Measurements from ENCODE around the gene BCAS4.

BCAS4 gene

DNA sequence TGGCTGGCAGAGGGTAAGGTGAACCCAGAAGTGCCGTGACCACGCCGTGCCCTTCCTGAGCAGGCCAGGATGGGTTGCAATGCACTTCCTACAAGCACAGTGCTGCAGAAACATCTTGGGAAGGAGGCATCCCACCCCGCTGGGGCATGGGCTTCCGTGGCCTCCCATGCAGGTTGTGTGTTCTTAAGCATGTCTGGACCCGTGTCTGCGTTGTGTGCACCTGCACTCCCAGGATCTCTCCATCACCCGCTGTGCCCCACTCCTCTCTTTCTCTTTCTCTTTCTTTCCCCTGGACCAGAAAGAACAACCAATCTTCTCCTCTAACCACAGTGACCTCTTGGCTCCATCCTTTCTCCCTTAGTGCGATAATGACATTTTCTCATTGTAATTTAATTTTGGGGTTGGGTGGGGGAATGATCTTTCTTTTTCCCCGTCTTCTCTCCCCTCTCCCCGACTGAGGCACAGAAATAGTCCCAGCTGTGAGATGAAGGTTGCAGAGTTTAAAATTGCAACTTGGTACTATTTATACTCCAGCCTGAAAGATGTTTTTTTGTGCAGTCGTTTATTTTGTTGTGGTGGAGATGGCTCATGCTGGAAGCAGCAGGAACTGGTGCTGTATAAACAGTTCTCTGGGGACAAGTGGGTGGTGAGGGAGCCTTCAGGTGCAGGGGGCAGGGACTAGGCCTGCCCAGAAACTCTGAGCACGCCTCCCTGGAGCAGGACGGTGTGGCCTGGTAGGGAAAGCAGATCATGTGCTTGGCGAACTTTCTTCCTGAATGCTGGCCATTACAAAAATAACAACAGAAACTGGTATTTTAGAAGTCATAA, 20.5 kb downstream of the BCAS4 start:
- H3K4me3 ChIP-seq (ENCODE audit: low read depth, low read length): peak overlapping the region; percentile 32
- TF ChIP-seq, protein P1, sequence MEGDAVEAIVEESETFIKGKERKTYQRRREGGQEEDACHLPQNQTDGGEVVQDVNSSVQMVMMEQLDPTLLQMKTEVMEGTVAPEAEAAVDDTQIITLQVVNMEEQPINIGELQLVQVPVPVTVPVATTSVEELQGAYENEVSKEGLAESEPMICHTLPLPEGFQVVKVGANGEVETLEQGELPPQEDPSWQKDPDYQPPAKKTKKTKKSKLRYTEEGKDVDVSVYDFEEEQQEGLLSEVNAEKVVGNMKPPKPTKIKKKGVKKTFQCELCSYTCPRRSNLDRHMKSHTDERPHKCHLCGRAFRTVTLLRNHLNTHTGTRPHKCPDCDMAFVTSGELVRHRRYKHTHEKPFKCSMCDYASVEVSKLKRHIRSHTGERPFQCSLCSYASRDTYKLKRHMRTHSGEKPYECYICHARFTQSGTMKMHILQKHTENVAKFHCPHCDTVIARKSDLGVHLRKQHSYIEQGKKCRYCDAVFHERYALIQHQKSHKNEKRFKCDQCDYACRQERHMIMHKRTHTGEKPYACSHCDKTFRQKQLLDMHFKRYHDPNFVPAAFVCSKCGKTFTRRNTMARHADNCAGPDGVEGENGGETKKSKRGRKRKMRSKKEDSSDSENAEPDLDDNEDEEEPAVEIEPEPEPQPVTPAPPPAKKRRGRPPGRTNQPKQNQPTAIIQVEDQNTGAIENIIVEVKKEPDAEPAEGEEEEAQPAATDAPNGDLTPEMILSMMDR (IDR thresholded peaks at IDR 0.05; ENCODE audit: low read depth, low read length): no peak

DNA sequence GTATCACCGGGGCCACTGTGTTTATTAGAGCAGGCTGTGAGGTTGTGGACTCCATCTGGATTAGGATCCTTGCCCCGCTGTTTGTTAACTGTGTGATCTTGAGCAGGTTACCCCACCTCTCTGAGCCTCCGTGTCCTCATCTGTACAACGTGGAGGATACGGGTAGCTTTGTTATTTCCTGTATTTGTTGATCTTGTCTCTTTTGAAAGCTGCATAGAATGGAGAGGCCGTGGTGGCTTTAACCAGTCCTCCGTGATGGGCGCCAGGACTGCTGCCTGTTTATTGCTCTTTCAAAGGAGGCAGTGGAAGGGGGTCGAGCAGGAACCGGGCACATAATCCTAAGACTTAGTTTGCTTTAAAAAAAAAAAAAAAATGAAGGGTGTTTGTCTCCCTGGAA, 22.9 kb downstream of the BCAS4 start:
- TF ChIP-seq, protein P1 (IDR thresholded peaks at IDR 0.05; ENCODE audit: low read depth, low read length): no peak
- no peak overlapping the region for H3K4me3 ChIP-seq (ENCODE audit: low read depth, low read length)

DNA sequence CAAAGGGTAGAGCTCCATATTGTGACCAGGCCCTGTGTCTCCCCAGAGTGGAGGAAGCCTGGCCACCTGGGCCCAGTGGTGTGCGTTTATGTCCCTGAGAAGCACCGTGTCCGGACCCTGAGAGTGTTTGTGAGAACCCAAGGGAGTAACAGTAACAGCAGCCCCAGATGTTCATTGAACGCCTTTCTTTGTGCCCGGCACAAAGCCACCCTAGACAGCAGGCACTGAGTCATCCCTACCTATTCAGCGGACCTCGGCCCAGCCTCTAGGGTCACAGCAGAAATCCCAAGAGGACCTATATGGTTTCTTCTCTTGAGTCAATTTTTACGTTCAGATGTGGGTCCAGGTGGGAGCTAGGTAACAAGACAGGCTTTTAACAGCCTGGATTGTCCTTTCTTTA, 24.5 kb downstream of the BCAS4 start:
- TF ChIP-seq, protein P1 (IDR thresholded peaks at IDR 0.05; ENCODE audit: low read depth, low read length): no peak
- H3K4me3 ChIP-seq (ENCODE audit: low read depth, low read length): no peak overlapping the region

DNA sequence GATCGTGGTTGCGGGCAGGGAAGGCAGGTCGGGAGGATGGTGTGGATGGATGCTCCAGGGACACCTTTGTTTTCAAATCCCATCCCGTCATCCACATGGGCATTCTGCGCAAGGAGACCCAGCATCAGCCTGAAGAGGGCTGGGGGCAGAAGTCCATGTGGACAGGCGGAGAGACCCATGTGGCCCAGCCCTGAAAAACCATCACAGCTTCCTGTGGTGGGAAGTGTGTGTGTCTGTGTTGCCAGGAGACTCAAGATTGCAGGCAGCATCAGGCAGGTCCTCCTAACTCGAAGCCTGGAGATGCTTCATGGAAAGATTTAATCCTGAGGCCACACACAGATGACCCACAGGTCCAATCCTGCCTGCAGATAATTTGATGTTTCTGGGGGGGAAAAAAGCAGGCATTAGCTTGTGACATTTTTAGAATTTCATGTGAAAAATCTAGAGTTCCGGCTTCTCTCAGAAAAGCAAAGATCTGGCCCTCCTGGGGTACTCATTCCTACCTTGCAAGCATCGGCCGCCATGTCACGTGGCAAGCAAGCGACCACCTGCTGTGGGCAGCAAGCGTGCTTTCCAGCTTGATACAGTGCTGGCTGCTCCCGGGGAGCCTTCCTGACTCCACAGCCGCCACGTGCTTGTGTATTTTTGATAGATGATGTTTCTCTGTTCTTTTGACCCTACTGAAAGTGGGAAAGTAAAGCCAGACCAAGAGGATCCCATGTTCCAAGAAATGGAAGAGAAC, 25.8 kb downstream of the BCAS4 start:
- H3K4me3 ChIP-seq (ENCODE audit: low read depth, low read length): no peak overlapping the region
- TF ChIP-seq, protein P1 (IDR thresholded peaks at IDR 0.05; ENCODE audit: low read depth, low read length): no peak

DNA sequence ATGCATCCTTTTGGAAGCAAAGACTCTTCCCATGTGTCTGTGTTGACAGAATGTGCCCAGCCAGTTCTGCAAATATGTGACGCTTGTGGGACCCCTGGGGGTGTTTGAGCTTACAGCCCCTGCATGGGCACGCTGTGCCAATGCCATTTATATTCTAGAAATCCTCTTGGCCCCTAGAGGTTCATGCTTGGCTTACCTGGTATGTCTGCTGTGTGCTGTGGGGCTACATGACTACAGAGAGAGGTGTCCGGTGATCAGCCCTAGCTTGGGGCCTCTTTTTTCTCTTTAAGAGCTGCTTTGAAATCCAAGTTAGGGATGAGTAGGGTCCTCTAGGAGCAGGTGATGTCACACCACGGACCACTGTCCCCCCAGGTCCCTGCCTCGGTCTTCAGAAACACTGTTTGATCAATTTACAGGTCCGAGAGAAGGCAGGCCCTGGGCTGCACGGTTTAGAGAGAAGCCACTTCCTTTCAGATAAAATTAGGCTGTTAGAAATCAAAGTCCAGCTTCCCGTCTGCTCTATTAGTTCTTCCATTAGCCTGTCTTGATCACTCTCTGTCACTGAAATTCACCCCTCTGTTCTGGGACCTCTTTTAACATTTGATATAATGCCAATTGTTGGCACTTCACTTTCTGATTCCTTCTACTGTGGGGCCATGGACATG, 26.5 kb downstream of the BCAS4 start:
- H3K4me3 ChIP-seq (ENCODE audit: low read depth, low read length): no peak overlapping the region
- TF ChIP-seq, protein P1 (IDR thresholded peaks at IDR 0.05; ENCODE audit: low read depth, low read length): no peak

DNA sequence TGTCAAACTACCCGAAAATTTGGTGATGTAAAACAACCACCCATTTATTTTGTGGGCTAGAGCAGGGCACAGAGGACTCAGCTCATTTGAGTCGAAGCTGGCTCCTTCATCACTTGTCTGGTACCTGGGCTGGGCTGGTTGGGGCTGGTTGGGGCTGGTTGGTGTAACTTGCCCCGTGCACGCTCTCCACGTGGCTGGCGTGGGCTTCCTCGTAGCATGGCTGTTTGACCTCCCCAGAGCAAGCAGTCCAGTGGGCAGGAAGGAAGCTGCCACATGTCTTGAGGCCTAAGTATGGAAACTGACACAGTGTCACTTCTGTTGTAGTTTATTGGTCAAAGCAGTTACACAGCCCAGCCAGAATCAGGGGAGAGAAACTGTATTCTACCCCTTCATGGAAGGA, 27.1 kb downstream of the BCAS4 start:
- TF ChIP-seq, protein P1 (IDR thresholded peaks at IDR 0.05; ENCODE audit: low read depth, low read length): no peak

More for the DNA sequence above, 27.1 kb downstream of the BCAS4 start:
- no peak overlapping the region for H3K4me3 ChIP-seq (ENCODE audit: low read depth, low read length)
